ENCODE measurements around the gene RAD51. TPM values are rescaled to one million over a fixed set of nuclear protein-coding genes. Genes with fewer than 3 reads are reported as not detected.

Gene RAD51
- total RNA-seq, 1 experiment from 2014 or later, result 20.9 TPM

- Histone ChIP-seq H3K9me3 (ENCODE audit: control insufficient read depth in 1 of 2, insufficient read depth in 1 of 2, low read depth in 1 of 2, low read length in 2 of 2) (no peaks in the 10 kb centered on the region), H3K27ac (ENCODE audit: low read depth, low read length) (no peak overlapping the region), H2AFZ (ENCODE audit: low read depth, low read length, poor library complexity, severe bottlenecking) (no peak overlapping the region), H3K9ac (ENCODE audit: low read length) (no peak overlapping the region), H3K4me3 (replicated peaks in 1 of 2; ENCODE audit: low read depth in 1 of 2, low read length in 2 of 2) (no peak overlapping the region), H3K36me3 (ENCODE audit: control insufficient read depth in 1 of 2, insufficient read depth in 2 of 2, low read length in 2 of 2) (no peaks in the 10 kb centered on the region), H3K4me1 (ENCODE audit: control insufficient read depth in 1 of 2, insufficient read depth in 2 of 2, low read length in 2 of 2) (no peaks in the 10 kb centered on the region), H3K4me2 (ENCODE audit: low read length) (no peak overlapping the region), H3K79me2 (ENCODE audit: insufficient read depth, low read length) (no peaks in the 10 kb centered on the region), H4K20me1 (ENCODE audit: insufficient read depth) (no peaks in the 10 kb centered on the region), H3K9me2 (ENCODE audit: insufficient read depth) (no peaks in the 10 kb centered on the region), H3K27me3 (ENCODE audit: insufficient read depth, low read length) (no peaks in the 10 kb centered on the region)
- ChIA-PET RAD21 (ENCODE audit: low non-redundant PET in 1 of 2, low total read pairs in 2 of 2, uncharacterized antibody in 2 of 2, unreplicated experiment in 2 of 2) (no interaction called here), CTCF (no interaction called here), POLR2A (interaction anchor here (1.5 kb wide), 1 partner anchor 10 kb away, joined by 4 read pairs; the partner anchor contains the start of gene RAD51)
- no TSS peak for BruUV-seq (replicated peaks)
- intact Hi-C loops (cut with micrococcal nuclease), result no loop called here
- TF ChIP-seq CBX3 (IDR thresholded peaks at IDR 0.05; ENCODE audit: low read depth) (no peak), ELF1 (IDR thresholded peaks at IDR 0.05; ENCODE audit: borderline replicate concordance, low read depth) (no peak), CTCF (IDR thresholded peaks at IDR 0.05 in 2 of 3, conservative IDR thresholded peaks at IDR 0.05 in 1 of 3; ENCODE audit: borderline replicate concordance in 1 of 3, insufficient read depth in 1 of 3, low read depth in 2 of 3, low read length in 2 of 3) (no peak), TCF7L2 (IDR thresholded peaks at IDR 0.05; ENCODE audit: borderline replicate concordance, extremely low read depth, insufficient read depth, insufficient read length) (no peak), POLR2AphosphoS5 (IDR thresholded peaks at IDR 0.05; ENCODE audit: low read depth, low read length) (no peak), JUND (IDR thresholded peaks at IDR 0.05) (no peak), EZH2phosphoT487 (IDR thresholded peaks at IDR 0.05; ENCODE audit: borderline replicate concordance) (no peak), YY1 (IDR thresholded peaks at IDR 0.05; ENCODE audit: extremely low read depth, insufficient replicate concordance, low read depth, low read length) (no peak), SRF (IDR thresholded peaks at IDR 0.05; ENCODE audit: low read depth) (no peak), REST (IDR thresholded peaks at IDR 0.05; ENCODE audit: low read depth) (no peak), ZBTB33 (IDR thresholded peaks at IDR 0.05; ENCODE audit: extremely low read depth, insufficient replicate concordance, low read length) (no peak), ZFX (IDR thresholded peaks at IDR 0.05) (no peak)
- ATAC-seq (no peak), DNase-seq (ENCODE audit: low read depth, low spot score) (no peak)
These were observed 10.6 kb upstream of the RAD51 start for GRCh38 chr15:40684381-40684780.

All from HCT116 (cell line).